Endometrial microvascular endothelial cells (primary cell): ENCODE data around the gene ZNF438. TPM values are rescaled to one million over a fixed set of nuclear protein-coding genes. Genes with fewer than 3 reads are reported as not detected.

Source experiments
- in situ Hi-C: cut with HindIII; loops from 2 replicates; pipeline ENCODE4 v1.10.0; 2017; ENCODE audit warnings: low sequenced_read_pairs, low pct_unique_long_range_greater_than_20kb; ENCODE audit errors: inconsistent ontology term
- total RNA-seq: library from RNA; depleted of rRNA; stranded (reverse); fragments of >200 nt; gene quantifications from one replicate; pipeline ENCODE4 v1.2.3, GENCODE V29; 2015; ENCODE audit errors: inconsistent ontology term

ZNF438 gene
- total RNA-seq, 1 donor from 2014 or later: 11.0 TPM

- in situ Hi-C loops: no loop called here
Observed at GRCh38 chr10:31055573-31056251, 24.0 kb upstream of the ZNF438 start.

- in situ Hi-C loops: no loop called here
Observed at GRCh38 chr10:31051703-31052102, 20.0 kb upstream of the ZNF438 start.

- in situ Hi-C loops: loop anchor here (25.0 kb wide), 1 partner anchor 230 kb away; no protein-coding TSS in a partner anchor
Observed at GRCh38 chr10:31042670-31043069, 11.0 kb upstream of the ZNF438 start.

GRCh38 chr10:31041011-31041410 lies 9.3 kb upstream of the ZNF438 start:
- in situ Hi-C loops: loop anchor here (25.0 kb wide), 1 partner anchor 229 kb away; no protein-coding TSS in a partner anchor

- in situ Hi-C loops: loop anchor here (25.0 kb wide), 1 partner anchor 227 kb away; no protein-coding TSS in a partner anchor
Observed at GRCh38 chr10:31039006-31039405, 7.3 kb upstream of the ZNF438 start.

- in situ Hi-C loops: loop anchor here (25.0 kb wide), 1 partner anchor 225 kb away; no protein-coding TSS in a partner anchor
Observed at GRCh38 chr10:31037749-31038148, 6.1 kb upstream of the ZNF438 start.

GRCh38 chr10:31036209-31036608 lies 4.5 kb upstream of the ZNF438 start:
- in situ Hi-C loops: loop anchor here (25.0 kb wide), 1 partner anchor 224 kb away; no protein-coding TSS in a partner anchor

- in situ Hi-C loops: loop anchor here (25.0 kb wide), 1 partner anchor 223 kb away; no protein-coding TSS in a partner anchor
Observed at GRCh38 chr10:31035266-31035798, 3.7 kb upstream of the ZNF438 start.

- in situ Hi-C loops: loop anchor here (25.0 kb wide), 1 partner anchor 222 kb away; no protein-coding TSS in a partner anchor
Observed at GRCh38 chr10:31034098-31034909, 2.6 kb upstream of the ZNF438 start.

GRCh38 chr10:31033147-31033546 lies 1.5 kb upstream of the ZNF438 start:
- in situ Hi-C loops: loop anchor here (25.0 kb wide), 1 partner anchor 221 kb away; no protein-coding TSS in a partner anchor

GRCh38 chr10:31032258-31033132 lies 830 bp upstream of the ZNF438 start:
- in situ Hi-C loops: loop anchor here (25.0 kb wide), 1 partner anchor 220 kb away; no protein-coding TSS in a partner anchor

- in situ Hi-C loops: loop anchor here (25.0 kb wide), 1 partner anchor 219 kb away; no protein-coding TSS in a partner anchor
Observed at GRCh38 chr10:31031205-31031557, 484 bp downstream of the ZNF438 start.

- in situ Hi-C loops: loop anchor here (25.0 kb wide), 1 partner anchor 218 kb away; no protein-coding TSS in a partner anchor
Observed at GRCh38 chr10:31030800-31031199, 865 bp downstream of the ZNF438 start.

GRCh38 chr10:31030260-31030659 lies 1.4 kb downstream of the ZNF438 start:
- in situ Hi-C loops: loop anchor here (25.0 kb wide), 1 partner anchor 218 kb away; no protein-coding TSS in a partner anchor

GRCh38 chr10:31028081-31028480 lies 3.6 kb downstream of the ZNF438 start:
- in situ Hi-C loops: loop anchor here (25.0 kb wide), 1 partner anchor 216 kb away; no protein-coding TSS in a partner anchor

- in situ Hi-C loops: loop anchor here (25.0 kb wide), 1 partner anchor 214 kb away; no protein-coding TSS in a partner anchor
Observed at GRCh38 chr10:31026279-31026678, 5.4 kb downstream of the ZNF438 start.

GRCh38 chr10:31025142-31025541 lies 6.5 kb downstream of the ZNF438 start:
- in situ Hi-C loops: loop anchor here (25.0 kb wide), 1 partner anchor 213 kb away; no protein-coding TSS in a partner anchor

GRCh38 chr10:31023558-31023957 lies 8.1 kb downstream of the ZNF438 start:
- in situ Hi-C loops: no loop called here
